Fibroblast of peridontal ligament (primary cell): ENCODE measurements around the gene OCSTAMP.

Experiments
- DNase-seq: peaks from one replicate; pipeline ENCODE4 v3.0.0-alpha.2; 2010; ENCODE audit errors: extremely low read depth

Gene OCSTAMP

DNA sequence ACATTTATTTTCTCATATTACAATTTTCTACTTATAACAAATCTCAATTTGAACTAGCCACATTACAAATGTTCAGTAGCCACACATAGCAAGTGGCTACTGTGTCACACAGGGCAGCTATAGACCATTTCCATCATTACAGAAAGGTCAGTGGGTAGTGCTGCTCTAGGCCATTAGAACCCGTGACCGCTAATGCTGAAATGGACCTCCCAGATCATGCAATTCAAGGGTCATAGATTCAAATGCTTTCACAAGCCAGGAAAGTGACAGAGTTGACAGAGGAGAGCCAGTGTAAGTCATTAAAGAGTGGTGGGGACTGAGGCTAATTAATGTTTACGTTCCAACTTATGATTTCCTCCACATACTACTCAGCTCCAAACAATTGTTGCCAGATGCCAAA lies 3.5 kb upstream of the OCSTAMP start:
- no peak for DNase-seq

DNA sequence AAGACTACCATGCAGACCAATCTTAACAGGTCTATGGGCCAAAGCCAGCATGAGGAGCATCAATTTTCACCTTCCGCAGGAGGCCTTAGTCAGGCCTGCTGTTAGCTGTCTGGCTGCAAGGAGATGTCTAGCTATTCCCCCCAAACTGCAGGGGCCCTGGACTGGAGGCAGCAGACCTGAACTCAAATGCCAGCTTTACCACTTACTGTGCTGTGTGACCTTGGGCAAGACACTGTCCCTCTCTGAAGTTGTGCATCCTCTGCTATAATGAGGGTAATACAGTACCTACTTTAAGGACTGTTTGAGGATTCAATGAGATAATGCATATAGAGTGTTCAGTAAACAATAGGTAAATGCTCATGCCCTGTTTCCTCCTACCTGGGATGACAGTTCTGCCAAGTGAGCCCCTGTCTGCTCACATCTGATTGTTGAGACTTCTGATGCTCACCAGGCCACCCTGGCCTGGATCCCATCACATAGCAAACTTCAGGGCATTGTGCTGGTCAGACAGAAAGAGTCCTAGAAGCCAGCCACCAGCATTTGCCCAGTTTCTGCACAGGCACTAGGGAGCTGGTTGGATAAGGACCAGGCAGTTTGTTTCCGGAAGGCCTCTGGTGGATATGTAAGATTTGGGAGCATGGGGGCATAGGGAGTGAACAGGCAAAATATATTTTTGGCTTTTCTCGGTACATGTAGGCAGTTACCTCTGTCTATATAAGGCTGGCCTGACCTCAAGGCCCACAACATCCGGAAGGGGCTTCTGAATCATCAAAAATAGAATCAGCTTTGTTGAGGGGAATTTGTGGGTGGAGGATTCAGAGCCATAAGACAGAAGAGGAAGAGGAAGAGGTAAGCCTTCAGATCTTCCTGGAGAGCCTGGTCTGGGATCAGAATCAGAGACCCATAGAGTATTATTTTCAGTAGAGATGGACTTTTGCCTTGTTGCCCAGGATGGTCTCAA lies 2.3 kb upstream of the OCSTAMP start:
- DNase-seq, result no peak

DNA sequence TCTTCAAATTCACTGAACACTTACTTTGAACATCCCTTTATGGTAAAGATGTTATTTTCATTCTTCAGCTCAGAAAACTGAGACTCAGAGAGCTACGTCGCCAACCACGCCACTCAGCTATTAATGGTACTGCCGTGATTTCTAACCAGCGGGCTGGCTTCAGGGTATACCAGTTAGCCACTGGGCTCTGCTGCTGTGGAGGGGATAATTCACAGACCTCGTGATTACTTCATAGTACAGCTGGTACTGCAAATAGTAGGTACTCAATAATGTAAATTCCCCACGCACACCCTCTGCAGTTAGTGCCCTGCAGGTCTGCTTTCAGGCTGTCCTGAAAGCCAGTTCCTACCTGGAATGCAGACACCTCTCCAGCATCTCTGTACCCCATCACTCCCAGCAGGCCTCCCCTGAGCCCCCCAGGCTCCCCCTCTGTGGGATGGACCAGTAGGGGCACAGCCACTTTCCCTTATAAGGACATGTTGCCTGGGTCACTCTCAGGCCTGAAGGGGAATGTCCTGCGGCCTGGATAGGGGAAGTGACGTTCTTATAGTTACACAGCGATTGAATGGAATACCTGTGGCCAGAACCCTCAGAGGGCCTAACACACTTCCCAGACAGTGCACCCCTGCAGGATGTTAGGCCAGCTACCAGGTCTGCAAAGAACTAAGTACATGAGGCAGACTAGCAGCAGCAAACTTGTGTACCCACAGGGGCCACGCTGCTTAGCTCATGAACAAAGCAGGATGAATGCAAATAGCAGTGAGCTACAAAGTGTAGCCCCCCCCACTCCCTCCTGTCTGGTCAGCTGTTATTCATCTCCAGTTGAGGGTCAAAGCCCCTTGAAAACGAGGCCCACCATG lies 1.3 kb upstream of the OCSTAMP start:
- no peak for DNase-seq

DNA sequence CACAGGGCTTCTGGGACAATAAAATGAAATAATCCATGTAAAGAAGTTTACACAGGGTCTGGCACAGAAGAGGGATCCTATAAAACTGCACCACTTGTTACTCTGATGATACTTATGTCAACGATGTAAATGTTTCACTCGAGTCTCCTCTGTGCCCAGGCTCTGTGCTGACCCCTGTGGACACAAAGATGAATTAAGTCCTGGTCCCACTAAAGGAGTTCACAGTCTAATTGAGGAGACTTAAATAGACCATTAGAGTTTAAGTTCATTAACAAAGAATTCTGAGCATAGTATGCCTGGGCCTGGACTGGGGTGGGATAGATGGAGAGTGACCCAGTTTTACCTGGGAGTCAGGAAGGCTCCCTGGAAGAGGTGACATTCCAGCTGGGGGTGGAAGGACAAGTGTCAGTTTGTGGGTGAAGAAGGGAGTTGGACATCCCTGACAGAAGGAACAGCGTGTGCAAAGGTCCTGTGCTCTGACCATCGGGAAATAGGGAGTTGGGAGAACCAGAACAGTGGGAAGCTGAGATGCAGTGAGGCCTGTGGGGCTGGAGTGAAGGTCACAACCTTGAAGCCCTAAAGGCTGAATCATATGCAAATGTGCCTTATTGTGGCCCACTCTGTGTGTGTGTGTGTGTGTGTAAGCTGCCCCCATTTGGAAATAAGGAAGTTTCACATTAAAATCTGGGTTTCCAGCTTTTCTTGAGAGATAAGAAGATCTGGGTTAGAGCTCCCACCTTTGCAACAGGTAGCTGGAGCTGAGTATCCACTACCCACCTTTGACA lies 1.1 kb downstream of the OCSTAMP start:
- DNase-seq, result no peak

DNA sequence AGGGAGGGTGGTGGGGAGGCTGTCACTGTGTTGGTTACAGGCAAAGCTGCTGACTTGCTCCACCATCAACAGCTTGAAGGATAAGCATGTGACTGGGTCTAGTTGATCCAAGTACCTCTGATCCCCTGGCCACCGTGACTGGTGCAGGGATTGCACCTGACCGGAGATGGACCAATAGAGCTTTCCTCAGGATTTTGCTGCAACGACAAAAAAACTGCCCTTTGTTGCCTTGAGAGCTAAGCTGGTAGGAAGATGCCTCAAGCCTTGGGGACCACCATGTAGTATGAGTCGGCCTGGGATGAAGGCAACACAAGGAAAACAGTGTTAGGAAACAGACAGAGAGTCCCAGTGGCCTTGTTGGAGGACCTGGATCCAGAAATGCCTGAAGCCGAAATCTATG lies 1.8 kb downstream of the OCSTAMP start:
- no peak for DNase-seq

DNA sequence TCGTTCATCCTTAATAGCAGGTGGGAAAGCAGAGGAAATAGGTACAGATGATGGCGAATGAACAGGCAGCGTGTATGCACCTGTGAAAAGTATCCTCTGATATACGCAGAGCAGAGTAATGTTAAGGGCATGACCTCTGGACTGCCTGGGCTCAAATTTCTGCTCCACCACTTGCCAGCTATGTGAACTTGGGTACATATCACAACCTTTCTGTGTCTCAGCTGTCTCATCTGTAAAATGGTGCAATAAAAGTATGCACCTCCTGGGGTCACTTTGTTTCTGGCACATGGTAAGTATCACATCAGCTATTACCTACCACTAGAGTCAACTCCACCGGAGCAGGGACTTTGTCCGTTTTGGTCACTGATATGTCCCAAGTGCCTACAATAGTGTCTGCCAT lies 2.5 kb downstream of the OCSTAMP start:
- no peak for DNase-seq

DNA sequence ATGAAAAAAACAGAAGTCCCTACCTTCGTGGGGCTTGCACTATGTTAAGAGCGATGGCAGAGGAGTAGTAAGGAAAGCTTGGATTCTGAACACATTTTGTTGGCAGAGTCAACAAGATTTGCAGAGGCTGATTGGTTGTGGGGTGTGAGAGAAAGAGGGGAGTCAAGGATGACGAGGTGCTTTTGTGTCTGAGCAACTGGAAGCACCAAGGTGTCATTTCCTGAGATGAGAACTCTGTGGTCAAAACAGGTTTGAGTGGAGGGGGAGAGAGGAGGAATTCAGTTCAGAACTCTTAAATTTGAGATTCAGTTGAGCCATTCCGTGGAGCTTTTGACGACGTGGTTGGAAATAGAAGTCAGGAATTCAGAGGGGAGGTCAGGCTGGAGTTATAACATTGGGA lies 3.5 kb downstream of the OCSTAMP start:
- no peak for DNase-seq

DNA sequence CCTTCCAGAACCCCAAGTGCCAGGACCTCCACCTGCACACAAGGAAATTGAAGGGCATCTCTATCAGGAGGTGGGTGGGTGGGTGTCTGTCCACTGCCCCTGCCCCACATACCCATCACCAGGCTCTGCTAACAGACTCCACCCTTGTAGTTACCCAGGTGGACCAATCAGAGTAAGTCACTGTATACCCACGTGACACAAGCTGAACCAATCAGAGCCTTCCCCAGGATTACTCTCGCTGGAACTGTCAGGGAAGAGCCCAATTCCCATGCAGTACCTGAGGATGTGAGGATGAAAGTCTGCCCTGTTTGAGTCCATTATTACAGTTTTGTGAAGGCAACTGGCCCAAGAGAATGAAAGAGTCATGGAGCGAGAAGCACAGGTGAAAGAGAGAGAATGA lies 4.2 kb downstream of the OCSTAMP start:
- no peak for DNase-seq

DNA sequence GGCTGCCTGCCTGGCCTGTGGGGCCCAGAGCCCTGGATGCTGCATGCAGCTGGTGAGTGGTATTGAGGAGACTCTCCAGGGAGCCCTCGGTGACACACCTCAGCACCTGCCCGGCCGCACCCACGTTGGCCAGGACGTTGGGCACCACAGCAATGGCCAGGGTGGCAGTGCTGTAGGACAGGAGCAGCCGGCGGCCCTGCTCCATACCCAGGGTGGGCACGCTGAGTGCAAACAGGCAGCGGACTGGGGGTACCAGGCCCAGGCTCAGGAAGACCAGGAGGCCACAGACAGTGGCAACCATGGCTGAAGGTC lies 4.7 kb downstream of the OCSTAMP start:
- DNase-seq, result no peak

DNA sequence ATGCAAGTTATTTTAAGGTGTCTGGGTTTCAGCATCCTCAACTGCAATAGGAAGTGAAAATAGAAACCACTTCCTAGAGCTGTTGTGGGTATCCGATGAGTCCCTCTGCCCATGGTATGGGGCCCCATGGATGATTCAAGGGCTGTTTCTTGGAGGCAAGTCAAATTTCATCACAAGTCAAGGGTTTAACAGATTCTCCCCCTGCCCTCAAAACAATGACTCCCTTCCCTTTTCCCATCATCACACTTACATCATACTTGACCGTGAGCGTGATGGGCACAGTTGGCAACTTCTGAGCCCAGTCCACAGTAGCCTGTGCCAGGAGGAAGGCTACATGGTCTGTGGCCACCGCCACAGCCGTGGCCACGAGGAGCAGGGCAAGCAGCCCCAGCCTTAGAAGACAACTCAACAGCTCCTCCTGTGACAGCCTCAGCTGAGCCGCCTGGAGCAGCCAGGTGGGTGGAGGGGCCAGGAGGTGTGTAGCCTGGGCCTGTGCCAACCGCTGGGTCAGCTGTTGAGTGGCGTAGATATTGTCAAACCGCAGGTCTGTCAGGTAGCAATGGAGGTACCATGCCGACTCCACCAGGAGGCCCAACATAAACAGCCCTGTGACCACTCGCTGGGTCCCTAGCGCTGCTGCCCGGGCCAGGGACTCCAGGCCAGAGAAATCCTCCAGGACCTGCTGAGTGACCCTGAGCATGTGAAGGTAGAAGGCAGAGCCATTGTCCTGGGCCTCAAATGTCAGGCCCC lies 5.2 kb downstream of the OCSTAMP start:
- DNase-seq, result no peak

DNA sequence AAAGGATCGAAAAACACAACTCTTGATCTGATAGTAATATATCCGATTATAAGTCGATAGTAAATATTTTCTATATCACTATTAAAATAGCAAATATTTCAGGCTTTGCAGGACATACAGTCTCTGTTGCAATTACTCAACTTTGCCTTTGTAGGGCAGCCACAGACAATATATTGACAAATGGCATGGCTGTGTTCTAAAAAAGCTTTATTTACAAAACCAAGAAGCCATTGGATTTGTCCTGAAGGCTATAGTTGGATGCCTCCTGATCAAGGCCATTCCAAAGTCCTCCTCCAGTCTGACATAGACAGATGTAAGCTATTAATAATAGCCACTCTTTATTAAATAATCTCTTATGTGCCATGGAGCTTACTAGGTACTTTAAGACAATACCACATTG lies 5.9 kb downstream of the OCSTAMP start:
- DNase-seq, result peak; percentile 38

DNA sequence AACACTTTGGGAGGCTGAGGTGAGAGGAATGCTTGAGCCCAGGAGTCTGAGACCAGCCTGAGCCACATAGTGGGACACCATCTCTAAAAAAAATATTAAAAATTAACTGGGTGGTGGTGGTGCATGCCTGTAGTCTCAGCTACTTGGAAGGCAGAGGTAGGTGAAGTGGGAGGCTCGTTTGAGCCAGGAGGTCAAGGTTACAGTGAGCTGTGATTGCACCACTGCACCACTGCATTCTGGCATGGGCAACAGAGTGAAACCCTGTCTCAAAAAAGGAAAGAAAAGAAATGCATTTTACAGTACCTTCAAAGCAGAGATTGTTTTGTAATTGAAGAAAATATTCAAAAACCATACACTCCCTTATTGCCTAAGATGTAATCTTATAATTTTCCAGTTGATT lies 6.5 kb downstream of the OCSTAMP start:
- no peak for DNase-seq

DNA sequence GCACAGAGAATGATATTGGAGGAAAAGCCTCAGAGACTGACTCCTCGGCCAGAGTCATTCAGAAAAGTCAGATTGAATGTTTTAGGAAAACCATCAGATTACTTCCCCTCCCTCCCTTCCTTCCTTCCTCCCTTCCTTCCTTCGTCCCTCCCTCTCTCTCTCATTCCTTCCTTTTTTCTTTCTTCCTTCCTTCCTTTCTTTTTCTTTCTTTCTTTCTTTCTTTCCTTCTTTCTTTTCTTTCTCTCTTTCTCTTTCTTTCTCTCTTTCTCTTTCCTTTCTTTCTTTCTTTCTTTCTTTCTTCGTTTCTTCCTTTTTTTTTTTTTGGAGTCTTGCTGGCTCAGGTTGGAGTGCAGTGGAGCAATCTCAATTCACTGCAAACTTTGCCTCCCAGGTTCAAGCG lies 7.4 kb downstream of the OCSTAMP start:
- DNase-seq, result no peak

DNA sequence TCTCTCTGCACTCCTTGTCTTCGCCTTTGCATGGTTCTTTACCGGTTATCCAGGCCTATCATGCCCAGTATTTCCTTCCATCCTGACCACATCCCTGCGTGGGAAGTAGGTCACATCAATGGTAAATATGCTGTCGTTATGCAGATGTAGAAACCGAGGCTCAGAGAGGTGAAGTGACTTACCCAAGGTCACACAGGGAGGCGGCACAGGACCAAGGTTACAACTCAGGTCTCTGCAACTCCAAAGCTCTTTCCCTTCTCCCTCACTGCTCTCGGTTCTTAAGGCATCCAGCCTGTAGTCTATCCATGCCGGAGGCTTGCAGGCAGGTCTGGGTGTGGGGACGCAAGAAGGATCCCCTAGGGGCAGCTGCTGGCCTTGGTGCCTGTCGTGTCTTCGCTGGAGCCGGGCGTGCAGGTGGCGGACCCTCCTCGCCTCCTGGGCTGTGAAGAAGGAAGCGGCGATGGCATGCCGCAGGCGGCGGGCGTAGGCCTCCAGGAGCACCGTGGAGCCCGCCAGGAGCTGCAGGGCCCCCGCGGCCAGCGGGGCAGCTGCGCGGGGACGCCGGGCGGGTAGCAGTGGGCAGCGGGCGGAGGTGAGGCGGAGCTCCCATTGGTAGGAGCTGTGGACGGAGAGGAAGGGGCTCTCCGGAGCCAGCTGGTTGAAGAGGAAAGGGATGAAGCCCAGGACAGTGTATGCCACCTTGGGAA lies 9.1 kb downstream of the OCSTAMP start:
- no peak for DNase-seq

DNA sequence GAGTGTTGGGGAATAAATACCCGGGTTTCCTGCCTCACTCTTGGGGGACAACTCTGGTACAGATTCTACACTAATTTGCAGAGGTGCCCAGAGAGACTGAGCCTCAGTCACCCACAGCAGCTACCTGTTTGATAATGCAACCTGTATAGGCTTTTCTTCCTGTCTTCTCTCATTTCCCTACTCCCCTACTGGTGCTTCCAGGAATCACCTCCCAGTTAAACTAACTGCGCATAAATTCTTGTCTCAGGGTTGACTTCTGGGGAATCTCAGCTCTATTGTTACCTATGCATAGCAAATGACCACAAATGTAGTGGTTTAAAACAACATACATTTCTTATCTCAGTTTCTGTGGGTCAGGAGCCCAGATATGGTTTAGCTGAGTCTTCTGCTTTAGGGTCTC lies 11.3 kb downstream of the OCSTAMP start:
- no peak for DNase-seq

DNA sequence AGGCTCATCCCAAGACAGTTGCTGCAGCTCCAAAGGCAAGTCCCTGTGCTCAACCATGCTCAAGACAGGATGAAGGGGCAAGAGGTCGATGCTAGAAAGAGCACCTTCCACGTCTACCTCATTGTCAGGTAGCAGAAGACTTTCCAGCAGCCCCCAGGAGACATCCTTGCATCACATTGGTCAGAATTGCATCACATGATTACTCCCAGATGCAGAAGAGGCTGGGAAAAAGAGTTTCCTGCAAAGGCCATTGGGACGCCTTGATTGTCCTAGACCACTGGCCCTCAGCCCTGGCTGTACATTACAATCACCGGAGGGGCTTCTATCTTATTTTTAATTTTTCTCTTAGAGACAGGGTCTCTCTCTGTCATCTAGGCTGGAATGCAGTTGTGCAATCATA lies 19.8 kb downstream of the OCSTAMP start:
- no peak for DNase-seq

DNA sequence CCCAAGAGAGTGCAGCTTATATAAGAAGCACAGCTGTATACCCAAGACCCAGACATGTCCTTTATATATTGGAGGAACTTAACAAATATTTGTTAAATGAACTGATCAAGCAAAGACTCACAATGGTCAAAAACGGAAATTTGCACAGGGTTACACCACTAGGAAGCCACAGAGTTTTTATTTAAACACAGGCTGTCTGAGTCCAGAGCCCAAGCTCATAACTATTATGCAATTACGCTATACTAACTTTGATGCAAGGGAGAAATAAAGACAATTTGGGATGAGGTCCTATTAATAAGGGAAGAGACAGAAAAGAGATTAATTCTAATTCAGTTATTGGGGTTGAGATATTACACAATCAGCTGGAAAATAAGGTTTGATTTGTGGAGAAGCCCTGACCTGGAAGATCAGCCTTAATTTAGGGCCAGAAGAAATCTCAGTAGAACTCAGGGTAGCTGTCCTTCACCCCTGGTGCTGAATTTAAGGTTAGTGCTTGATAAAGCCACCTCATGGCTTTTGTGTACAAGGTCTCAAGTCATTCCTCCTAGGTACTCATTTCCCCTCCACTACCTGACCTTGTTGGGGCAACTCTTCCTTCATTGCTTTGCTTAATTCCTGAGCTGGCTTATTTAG lies 26.6 kb downstream of the OCSTAMP start:
- peak; percentile 28 for DNase-seq

DNA sequence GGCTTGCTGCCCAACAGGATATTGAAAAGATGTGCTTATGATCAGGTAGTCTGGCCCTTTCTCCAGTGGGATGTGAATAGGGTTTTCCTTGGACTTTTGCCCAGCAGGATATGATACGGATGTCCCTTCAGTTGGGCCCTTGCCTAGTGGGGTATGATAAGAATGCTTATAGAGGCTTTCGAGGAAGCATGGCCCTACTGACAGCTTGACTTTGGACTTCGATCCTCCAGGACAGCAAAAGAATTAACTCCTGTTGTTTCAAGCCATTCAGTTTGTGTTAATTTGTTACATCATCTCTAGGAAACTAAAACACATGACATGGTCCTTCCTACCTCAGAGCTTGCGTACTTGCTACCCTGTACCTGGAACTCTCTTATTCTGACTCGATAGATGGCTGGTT lies 27.3 kb downstream of the OCSTAMP start:
- DNase-seq, result no peak

DNA sequence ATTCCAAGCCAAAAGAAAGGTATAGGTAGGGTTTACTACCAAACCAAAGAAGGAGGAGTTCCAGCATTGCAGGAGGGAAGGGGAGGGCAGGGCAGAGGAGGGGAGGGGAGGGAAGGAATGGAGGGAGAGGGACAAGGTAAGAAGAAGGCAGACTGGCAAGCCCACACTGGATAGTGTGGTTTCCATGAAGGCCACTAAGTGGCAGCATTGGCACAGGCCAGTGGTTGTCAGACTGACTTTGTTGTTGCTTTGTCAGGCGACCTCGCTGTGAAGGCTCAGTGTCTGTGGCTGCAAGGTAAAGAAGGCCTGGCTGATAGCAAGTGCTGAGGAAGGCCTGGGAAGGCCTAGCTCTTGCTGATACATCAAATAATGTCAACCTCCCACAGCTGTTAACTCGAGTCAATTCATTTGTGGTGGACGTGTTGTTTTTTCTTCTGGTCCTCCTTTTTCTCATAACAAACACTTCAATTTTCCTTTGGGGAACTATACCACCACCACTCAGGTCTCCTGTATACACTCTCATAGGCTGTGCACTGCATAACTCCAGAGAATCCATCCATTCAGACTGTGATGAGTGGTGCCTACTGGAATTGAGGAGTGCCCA lies 29.4 kb downstream of the OCSTAMP start:
- DNase-seq, result peak; percentile 63

DNA sequence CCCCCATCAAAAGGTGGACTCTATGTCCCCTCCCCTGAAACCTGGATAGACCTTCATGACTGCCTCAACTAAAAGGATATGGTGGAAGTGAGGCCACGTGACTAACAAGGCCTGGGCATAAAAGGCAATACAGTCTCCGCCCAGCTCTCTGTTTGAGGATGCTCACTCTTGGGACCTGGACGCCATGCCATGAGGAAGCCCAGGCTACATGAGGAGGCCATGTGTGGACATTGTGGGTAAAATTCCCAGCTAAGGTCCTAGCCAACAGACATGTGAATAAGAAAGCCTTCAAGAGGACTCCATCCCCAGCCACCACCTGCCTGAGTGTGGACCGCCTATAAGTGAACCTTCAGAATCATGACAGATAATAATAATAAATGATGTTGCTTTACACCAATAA lies 29.9 kb downstream of the OCSTAMP start:
- no peak for DNase-seq
